SK-N-MC (cell line): Measurements from ENCODE around the gene ADGB.
"Not testable (repeated sequence)": the region's sequence is repeated elsewhere in the genome, so short reads cannot be mapped to it uniquely, and the experiment has no call there.

Experiments used
- DNase-seq: peaks from one replicate; pipeline ENCODE4 v3.0.0-alpha.2; 2011; ENCODE audit warnings: low read depth, low spot score
- H3K27ac ChIP-seq: fragments of 200-600 bp; sonication (generic); 2 replicates; pipeline ENCODE4 v1.5.1; 2016; ENCODE audit warnings: mixed run types
- H3K36me3 ChIP-seq: fragments of 200-600 bp; sonication (generic); 2 replicates; pipeline ENCODE4 v1.6.1; 2017; ENCODE audit warnings: antibody characterized with exemption, low read length, mixed read lengths; ENCODE audit not compliant: insufficient read depth
- H3K4me3 ChIP-seq: fragments of 200-600 bp; sonication (generic); 2 replicates; pipeline ENCODE4 v1.5.1; 2016
- H3K9ac ChIP-seq: fragments of 200-600 bp; sonication (generic); 2 replicates; pipeline ENCODE4 v1.8.0; 2017; ENCODE audit warnings: mixed run types, mixed read lengths; ENCODE audit not compliant: insufficient read length
- H3K9me3 ChIP-seq: fragments of 200-600 bp; sonication (generic); 2 replicates; pipeline ENCODE4 v1.6.1; 2017; ENCODE audit warnings: low read depth, mild to moderate bottlenecking, antibody characterized with exemption, low read length, moderate library complexity, mixed read lengths
- EZH2 ChIP-seq: fragments of 200-600 bp; sonication (generic); IDR thresholded peaks from one replicate; pipeline ENCODE4 v1.6.1; 2017; ENCODE audit warnings: antibody characterized with exemption
- FOXP2 ChIP-seq: optimal IDR thresholded peaks from 2 replicates; pipeline ENCODE3; 2011; ENCODE audit warnings: mild to moderate bottlenecking, moderate library complexity; ENCODE audit not compliant: insufficient read depth; ENCODE audit errors: extremely low read length, control extremely low read depth
- POLR2AphosphoS5 ChIP-seq: IDR thresholded peaks from 2 replicates; pipeline ENCODE4 v1.6.1; 2012; ENCODE audit warnings: mild to moderate bottlenecking, low read depth, low read length, borderline replicate concordance

The ADGB gene

DNA sequence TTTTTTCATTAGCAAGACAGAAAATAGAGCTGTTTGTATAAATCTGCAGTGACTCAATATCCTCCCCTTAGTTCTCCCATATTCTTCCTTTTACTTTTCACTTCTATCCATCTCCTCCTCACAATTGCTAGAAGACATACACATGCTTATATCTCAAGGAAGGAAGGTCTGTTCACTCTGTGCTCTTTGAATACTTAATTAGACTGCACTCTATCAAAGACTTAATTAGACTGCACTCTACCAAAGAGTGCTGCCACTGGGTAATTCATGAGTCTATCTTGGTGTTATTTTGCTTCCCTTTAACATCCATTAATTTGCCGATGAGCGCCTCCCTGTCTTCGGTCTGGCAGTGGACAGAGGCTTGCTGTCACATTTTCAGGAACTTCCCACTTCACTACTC is 241.9 kb downstream of the ADGB start:
- Histone ChIP-seq H3K36me3 (no peaks in the 10 kb centered on the region), H3K9ac (no peak overlapping the region), H3K9me3 (no peaks in the 10 kb centered on the region), H3K27ac (no peak overlapping the region), H3K4me3 (no peak overlapping the region)
- TF ChIP-seq EZH2 = no peak
- no peak for TF ChIP-seq FOXP2
- no peak for TF ChIP-seq POLR2AphosphoS5
- DNase-seq = no peak

GRCh38 chr6:146847426-146847825 is 248.7 kb downstream of the ADGB start:
- no peaks in the 10 kb centered on the region for H3K9me3 ChIP-seq
- H3K9ac ChIP-seq = no peak overlapping the region
- H3K27ac ChIP-seq = no peak overlapping the region
- no peaks in the 10 kb centered on the region for H3K36me3 ChIP-seq
- TF ChIP-seq FOXP2 = no peak
- no peak for DNase-seq
- H3K4me3 ChIP-seq = no peak overlapping the region

- Histone ChIP-seq H3K36me3 (no peaks in the 10 kb centered on the region), H3K4me3 (no peak overlapping the region), H3K9ac (no peak overlapping the region), H3K9me3 (no peaks in the 10 kb centered on the region), H3K27ac (no peak overlapping the region)
- no peak for TF ChIP-seq EZH2
- no peak for TF ChIP-seq POLR2AphosphoS5
- no peak for TF ChIP-seq FOXP2
- no peak for DNase-seq
Measured at GRCh38 chr6:146850238-146850896, 251.6 kb downstream of the ADGB start.

- TF ChIP-seq FOXP2 = no peak
- no peak for TF ChIP-seq EZH2
- TF ChIP-seq POLR2AphosphoS5 = no peak
- no peak overlapping the region for H3K27ac ChIP-seq
Measured at GRCh38 chr6:146850981-146851380, 252.2 kb downstream of the ADGB start.

GRCh38 chr6:146851837-146852236 is 253.1 kb downstream of the ADGB start:
- H3K9ac ChIP-seq = no peak overlapping the region

More at GRCh38 chr6:146850981-146851380, 252.2 kb downstream of the ADGB start:
- Histone ChIP-seq H3K9me3 (no peaks in the 10 kb centered on the region), H3K4me3 (no peak overlapping the region), H3K36me3 (no peaks in the 10 kb centered on the region), H3K9ac (no peak overlapping the region)
- no peak for DNase-seq

DNA sequence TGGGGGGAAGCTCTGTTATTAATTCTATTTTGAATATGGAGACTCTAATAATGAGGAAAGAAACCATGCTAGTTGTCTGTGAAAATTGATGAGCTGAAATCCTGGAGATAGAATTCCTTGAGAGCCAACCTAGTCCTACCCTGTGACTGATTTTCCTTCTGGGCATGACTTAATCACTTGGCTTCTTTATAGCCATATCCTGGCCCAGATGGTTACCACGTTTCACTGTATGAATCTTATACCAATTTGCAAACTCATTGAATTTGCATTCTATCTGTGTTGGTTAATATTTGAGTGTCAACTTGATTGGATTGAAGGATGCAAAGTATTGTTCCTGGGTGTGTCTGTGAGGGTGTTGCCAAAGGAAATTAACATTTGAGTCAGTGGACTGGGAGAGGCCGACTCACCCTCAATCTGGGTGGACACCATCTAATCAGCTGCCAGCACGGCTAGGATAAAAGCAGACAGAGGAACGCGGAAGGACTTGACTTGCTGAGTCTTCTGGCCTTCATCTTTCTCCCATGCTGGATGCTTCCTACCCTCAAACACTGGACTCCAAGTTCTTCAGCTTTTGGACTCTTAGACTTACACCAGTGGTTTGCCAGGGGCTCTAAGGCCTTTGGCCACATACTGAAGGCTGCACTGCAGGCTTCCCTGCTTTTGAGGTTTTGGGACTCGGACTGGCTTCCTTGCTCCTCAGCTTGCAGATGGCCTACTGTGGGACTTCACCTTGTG is 255.9 kb downstream of the ADGB start:
- not testable (repeated sequence) for H3K36me3 ChIP-seq, H3K9ac ChIP-seq, H3K4me3 ChIP-seq, H3K9me3 ChIP-seq, DNase-seq, H3K27ac ChIP-seq

More at GRCh38 chr6:146851837-146852236, 253.1 kb downstream of the ADGB start:
- DNase-seq = no peak
- Histone ChIP-seq H3K4me3 (no peak overlapping the region), H3K36me3 (no peaks in the 10 kb centered on the region), H3K9me3 (no peaks in the 10 kb centered on the region), H3K27ac (no peak overlapping the region)
- TF ChIP-seq EZH2 (no peak), POLR2AphosphoS5 (no peak)

GRCh38 chr6:146855889-146856288 is 257.1 kb downstream of the ADGB start:
- no peaks in the 10 kb centered on the region for H3K36me3 ChIP-seq
- no peak overlapping the region for H3K4me3 ChIP-seq
- H3K27ac ChIP-seq = no peak overlapping the region
- H3K9me3 ChIP-seq = no peaks in the 10 kb centered on the region
- no peak for DNase-seq
- no peak for TF ChIP-seq POLR2AphosphoS5
- no peak for TF ChIP-seq FOXP2
- TF ChIP-seq EZH2 = no peak
- H3K9ac ChIP-seq = no peak overlapping the region

GRCh38 chr6:146856296-146856695 is 257.5 kb downstream of the ADGB start:
- H3K36me3 ChIP-seq = no peaks in the 10 kb centered on the region
- DNase-seq = no peak
- TF ChIP-seq POLR2AphosphoS5 (no peak), FOXP2 (no peak), EZH2 (no peak)
- no peaks in the 10 kb centered on the region for H3K9me3 ChIP-seq
- H3K4me3 ChIP-seq = no peak overlapping the region
- H3K27ac ChIP-seq = no peak overlapping the region
- H3K9ac ChIP-seq = no peak overlapping the region
